GM19351 (cell line): ENCODE results near the gene CCDC159.
"Not testable (repeated sequence)": the region's sequence is repeated elsewhere in the genome, so short reads cannot be mapped to it uniquely, and the experiment has no call there.

ENCODE experiments used
- ATAC-seq: cut with Tn5 transposase; IDR thresholded peaks from one replicate; pipeline ENCODE4 v1.9.1; 2021; ENCODE audit warnings: mild to moderate bottlenecking, moderate library complexity; ENCODE audit not compliant: unreplicated experiment

Gene CCDC159, protein sequence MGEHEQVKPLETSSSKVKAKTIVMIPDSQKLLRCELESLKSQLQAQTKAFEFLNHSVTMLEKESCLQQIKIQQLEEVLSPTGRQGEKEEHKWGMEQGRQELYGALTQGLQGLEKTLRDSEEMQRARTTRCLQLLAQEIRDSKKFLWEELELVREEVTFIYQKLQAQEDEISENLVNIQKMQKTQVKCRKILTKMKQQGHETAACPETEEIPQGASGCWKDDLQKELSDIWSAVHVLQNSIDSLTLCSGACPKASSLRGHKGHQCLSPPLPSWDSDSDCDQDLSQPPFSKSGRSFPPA

DNA sequence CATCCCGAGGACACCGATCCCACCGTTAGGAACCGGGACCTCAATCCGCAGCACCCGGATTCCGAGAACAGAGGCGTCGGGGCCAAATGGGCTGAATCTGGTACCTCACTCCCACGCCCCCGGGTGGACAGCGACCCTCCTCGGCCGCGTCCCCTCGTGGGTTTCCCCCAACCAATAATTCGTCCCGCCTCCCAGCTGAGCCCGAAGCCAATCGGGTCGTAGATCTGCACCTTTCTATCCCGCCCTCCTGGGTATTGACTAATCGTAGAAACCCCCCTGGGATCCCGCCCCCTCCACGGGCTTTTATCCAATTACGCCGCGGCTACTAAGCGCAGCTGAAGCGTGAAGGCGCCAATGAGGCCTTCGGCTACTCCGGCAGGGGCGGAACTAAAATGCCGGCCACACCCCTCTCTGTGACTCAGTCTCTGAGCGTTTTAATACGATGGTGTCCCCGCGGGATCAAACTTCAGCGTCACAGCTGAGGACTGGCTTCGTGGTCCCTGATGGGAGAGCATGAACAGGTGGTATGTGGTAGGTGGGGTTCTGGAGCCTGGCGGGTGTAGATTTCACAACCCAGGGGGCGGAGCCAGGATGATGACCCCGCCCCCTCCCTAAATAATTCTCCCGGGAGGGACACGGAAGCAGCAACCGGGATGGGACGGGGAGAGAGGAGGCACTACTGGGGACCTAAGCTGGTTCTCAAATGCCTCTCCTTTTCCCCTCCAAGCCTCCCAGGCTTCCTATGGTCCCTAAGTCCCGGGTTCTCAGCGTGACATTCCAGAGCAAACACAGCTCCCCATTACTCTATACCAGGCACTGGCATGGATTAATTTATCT, at the start of gene CCDC159, which contains the start of gene TMEM205:
Gene CCDC159 (plus strand): TSS at position 416 of the 837 bp plus-strand sequence. CDS start 88 bp downstream, at position 504.
Gene TMEM205 (minus strand): TSS at position 165 of the 837 bp plus-strand sequence. CDS start 649 bp downstream, outside the sequence.
- peak; percentile 90 for ATAC-seq

DNA sequence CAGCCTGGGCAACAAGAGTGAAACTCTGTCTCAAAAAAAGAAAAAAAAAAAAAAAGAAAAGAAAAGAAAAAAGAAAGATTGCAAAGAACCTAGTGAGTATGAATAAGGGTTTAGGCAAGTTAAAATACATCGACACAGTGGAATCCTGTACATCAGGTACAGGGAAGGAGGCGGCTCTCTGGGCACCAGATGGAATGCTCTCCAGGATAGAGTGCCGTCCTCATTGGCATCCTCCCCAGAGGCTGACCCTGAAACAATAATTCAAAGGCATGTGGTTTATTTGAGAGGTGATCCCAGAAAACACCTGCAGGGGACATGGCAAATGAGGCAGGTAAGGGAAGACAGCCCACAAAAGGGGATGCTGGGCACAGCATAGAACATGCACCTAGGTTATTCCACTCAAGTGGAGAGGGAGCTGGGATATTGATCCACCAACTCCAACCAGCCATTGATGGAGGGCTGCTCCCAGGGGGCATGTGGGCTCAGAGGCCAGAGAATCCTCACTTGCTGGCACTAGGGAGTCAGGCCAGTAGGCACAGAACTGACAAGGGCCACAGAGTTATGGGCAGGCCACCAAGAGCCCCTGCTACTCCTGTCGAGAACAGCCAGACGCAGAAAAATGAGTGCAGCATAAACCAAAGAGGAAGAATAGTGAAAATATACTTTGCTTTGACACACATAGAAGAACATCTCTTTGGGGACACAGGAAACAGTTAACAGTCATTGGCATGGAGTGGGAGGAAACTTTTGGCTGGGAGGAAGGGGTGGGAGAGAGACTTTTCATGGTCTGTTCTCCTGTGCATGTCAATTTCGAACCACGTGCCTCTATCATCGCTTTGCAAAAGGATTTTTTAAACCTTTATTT, 46.1 kb upstream of the CCDC159 start:
- ATAC-seq, result no peak

DNA sequence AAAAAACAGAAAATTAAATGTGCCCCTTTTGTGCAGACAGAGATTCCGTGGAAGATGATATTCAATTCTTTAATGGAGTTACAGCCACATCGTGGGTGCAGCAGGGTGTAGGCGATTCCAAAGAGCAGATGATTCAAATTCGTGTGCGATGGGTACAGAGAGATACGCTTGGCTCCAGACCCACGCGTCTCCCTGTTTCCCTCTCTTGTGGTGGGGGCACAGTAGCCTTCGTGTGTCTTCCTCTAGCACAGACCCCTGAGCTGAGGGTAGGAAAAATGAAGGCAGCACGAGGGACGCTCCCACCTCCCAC, 45.6 kb upstream of the CCDC159 start:
- no peak for ATAC-seq

DNA sequence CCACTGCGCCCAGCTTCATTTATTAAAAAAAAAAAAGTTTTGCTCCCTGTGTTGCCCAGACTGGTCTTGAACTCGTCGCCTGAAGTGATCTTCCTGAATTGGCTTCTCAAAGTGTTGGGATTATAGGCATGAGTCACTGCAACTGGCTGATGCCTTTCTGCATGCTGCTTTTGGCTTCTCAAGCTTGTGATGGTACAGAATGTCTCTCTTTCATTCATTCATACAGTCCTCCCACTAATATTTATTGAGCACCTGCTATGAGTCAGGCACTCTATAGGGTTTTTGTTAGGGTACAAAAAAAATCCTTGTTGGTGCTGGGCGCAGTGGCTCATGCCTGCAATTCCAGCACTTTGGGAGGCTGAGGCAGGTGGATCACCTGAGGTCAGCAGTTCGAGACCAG, 41.4 kb upstream of the CCDC159 start:
- no peak for ATAC-seq

DNA sequence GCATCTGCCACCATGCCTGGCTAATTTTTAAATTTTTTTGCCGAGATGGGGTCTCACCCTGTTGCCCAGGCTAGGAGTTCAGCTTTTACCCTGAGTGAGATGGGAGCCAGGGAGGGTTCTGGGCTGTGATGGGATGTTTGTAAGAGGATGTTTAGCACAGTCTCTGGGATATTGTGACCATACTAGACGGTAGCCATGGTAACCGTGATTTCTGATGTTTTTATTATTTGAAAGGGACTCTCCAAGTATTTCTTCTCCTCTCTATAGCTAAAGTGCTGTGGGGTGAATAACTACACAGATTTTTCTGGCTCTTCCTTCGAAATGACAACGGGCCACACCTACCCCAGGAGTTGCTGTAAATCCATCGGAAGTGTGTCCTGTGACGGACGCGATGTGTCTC, 40.0 kb upstream of the CCDC159 start:
- no peak for ATAC-seq

DNA sequence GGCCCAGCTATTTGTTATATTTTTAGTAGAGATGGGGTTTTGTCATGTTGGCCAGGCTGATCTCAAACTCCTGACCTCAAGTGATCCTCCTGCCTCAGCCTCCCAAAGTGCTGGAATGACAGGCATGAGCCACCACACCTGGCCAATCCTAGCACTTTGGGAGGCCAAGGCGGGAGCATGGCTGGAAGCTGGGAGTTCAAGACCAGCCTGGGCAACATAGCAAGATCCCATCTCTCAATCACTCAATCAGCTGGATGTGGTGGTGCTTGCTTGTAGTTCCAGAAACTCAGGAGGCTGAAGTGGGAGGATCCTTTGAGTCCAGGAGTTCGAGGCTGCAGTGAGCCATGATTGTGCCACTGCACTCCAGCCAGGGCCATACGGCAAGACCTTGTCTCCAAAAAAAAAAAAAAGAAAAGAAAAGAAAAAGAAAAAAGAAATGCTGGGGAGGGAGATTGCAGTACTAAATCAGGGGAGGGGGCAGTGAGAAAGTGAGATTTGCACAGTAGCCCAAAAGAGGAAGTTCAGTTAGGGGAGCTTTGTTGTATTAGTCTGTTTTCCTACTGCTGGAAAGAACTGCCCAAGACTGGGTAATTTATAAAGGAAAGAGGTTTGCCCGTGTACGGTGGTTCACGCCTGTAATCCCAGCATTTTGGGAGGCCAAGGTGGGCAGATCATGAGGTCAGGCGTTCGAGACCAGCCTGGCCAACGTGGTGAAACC, 25.9 kb upstream of the CCDC159 start:
- ATAC-seq, result not testable (repeated sequence)

DNA sequence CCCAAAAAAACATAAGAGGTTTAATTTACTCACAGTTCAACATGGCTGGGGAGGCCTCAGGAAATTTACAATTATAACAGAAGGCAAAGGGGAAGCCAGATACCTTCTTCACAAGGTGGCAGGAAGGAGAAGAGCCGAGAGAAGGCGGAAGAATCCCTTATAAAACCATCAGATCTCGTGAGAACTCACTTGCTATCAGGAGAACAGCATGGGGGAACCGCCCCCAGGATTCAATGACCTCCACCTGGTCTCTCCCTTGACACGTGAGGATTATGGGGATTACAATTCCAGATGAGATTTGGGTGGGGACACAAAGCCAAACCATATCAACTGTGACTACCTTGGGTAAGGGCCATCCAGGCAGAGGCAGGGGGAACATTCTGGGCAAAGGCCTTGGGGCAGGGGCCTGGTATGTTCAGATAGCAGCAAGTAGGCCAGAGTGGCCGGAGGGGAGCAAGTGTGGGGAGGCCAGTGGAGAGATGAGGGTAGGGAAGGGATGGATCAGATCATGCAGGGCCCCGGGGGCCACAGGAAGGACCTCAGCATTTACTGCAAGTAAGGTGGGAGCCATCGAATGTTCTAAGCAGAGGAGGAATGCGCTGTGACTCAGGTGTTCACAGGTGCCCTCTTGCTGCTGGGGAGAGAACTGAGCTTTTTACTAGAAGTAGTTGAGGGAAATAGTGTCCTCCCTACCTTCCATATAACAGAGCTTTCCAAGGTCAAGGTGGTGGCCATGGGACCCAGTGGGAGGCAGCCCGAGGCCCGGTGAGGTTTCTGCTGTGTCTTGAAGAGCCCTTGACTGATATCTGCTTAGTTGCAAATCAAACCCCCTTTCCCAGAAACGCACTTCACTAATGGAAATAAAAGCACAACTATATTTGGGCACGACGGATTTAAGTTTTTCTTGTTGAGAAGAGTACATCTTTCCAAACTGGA, 24.9 kb upstream of the CCDC159 start:
- ATAC-seq, result no peak

DNA sequence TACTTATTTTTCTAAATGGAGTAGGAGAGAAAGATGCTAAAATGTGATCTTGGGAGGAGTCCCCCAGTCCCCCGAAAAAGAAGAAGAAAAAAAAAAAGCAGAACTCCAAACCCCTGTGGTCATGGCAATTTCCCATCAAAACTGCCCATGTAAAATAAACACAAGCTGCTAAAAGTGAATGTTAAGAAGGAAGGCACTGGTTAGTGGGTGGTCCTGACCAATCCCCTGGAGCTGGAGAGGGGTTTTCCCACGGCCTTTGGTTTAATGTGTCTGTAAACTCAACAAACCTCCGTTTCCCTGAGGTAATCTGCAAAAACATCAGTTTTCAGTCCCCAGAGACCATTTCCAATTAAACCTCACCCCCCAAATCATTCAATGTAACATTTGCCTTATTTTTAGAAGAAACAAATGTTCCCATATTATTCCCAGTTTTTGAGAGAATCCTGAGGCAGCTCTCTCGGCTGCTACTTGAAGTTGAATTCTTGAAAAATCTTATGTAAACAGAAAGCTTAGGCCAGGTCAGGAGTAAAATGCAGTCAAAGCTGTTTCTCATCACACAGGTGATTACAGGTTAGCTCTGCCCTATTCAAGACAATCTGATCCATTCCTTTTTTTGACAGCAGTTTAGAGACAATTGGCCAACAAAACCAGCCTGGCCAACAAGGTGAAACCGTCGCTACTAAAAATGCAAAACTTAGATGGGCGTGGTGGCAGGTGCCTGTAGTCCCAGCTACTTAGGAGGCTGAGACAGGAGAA, 23.9 kb upstream of the CCDC159 start:
- no peak for ATAC-seq

DNA sequence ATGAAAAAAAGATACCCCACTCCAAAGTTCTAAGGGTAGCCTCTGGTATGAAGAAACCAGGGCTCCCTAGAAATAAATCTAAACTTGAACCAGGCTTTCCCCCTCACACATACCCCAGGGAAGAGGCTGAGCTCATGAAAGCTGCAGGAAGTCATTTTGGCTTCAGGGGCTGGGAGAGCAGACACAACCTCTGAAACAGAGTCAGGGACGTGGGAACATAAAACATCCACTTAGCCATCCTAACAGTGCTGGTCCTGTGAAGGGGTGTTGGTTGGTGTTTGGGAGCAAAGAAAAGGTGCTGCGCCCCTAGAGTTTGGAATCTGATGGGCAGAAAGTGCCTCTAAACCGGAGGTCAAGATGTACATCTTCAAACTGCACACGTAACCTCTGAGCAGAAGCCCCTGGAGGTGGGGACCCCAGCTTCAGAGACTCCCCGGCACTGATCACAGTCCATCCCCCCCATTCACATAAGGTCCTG, 22.7 kb upstream of the CCDC159 start:
- ATAC-seq, result no peak

DNA sequence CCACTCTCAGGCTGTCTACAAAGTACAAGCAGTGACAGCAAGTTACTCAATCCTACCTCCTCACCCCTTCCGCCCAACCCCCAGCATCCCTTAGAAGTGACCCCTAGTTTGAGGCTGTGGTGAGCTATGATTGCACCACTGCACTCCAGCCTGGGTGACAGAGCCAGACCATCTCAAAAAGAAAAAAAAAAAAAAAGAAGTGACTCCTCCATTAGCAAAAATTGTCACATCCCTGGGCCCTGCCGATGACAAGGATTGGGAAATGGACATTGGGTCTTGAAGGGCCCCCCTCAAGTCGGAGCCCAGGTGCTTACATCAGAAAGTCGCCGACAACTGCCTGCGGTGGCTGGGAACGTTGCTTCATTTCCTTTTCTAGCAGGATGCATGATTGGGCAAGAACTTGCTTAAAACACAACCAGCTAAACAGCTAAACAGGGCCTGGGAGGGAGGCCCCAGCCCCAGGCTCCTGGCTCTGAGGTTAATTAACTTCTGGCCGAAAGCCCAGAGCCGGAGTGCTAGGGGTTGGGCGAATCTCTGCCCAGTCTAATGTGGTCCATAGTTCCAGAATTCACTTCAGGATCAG, 22.1 kb upstream of the CCDC159 start:
- no peak for ATAC-seq

DNA sequence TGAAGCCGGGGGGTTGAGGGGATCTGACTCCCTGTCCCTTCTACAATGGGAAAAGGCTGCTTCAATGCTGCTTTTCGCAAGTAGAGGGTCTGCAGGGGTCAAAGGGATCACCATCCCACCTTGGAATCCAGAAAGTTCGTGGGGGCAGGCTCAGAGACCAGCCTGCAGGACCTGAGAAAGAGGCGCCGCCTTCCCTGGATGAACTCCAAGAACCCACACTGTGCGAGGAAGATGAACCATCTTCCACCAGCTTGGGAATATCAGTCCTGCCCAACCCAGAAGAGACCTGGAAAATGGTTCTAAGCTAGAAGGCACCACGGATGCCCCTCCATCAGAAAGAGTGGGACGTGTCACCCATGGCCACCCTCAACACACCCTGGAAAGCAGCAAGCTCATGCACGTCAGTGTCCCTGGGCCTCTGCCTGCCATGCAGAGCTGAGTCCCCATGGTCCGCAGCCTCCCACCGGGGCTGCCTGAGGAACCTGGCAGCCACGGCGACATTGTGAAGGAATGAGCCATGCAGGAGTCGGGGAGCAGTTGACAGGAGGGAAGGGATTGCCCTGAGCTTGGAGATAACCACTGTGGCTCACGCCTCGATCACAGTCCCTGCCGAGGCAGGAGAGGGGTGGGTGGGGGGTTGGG, 21.4 kb upstream of the CCDC159 start:
- no peak for ATAC-seq

DNA sequence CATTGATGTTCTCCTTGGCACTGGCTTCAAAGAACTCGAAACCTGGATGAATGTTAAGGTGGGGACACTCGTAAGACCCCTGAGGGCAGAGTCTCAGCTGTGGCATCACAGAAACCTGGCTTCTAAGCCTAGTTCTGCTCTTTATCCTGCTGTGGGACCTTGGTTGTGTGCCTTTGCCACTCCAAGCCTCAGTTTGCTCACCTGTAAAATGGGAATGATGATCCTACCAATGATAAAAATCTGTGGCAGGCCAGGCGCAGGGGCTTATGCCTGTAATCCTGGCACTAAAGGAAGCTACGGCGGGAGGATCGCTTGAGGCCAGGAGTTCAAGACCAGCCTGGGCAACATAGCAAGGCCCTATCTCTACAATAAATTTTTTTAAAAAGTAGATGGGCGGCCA, 20.8 kb upstream of the CCDC159 start:
- no peak for ATAC-seq

DNA sequence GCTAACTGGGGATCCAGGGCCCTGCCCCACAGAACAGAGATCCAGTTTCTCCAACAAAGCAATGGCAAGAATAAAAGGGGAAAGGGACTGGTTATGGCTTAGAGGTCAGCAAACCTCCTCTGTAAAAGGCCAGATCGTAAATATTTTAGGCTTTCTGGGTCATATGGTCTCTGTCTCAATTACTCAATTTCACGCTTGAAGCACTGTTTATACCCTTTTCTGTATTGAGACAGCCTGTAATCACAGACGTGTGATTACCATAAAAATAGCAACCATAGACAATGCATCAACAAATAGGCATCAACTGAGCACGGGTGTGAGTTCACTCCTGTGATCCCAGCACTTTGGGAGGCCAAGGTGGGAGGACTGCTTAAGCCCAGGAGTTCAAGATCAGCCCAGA, 16.2 kb upstream of the CCDC159 start:
- no peak for ATAC-seq

DNA sequence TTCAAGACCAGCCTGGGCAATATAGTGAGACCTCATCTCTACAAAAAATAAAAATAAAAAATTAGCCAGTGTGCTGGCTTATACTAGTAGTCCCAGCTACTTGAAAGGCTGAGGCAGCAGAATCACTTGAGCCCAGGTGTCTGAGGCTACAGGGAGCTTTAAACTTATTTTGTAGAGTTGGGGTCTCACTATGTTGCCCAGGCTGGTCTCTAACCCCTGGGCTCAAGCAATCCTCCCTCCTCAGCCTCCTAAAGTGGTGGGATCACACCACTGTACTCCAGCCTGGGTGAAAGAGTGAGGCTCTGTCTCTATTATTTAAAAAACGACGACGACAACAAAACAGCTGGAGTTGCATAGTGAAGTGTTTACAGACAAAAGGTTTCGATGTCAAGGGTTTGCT, 14.8 kb upstream of the CCDC159 start:
- ATAC-seq, result no peak

DNA sequence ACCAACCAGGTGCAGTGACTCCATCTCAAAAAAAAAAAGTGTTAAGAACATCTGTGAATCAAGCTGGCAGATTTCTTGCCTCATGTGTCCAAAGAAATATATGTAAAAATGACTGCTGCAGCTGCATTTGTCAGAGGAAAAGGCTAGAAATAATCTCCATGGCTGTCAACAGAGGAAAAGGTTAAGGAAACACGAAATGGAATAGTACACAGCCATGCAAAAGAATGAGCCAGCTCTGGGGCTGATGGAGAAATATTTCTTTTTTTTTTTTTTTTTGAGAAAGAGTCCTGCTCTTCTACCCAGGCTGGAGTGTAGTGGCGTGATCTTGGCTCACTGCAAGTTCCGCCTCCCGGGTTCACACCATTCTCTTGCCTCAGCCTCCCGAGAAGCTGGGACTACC, 13.5 kb upstream of the CCDC159 start:
- ATAC-seq, result no peak

DNA sequence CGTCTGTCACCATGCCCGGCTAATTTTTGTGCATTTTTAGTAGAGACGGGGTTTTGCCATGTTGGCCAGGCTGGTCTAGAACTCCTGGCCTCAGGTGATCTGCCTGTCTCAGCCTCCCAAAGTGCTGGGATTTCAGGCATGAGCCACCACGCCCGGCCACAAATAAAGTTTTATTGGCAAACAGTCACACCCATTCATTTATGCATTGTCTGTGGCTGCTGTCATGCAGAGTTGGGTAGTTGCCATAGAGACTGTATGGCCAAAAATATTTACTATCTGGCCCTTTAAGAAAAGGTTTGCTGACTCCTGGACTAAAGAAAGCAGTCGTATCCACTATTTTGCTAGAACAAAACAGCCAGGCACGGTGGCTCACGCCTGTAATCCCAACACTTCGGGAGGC, 12.5 kb upstream of the CCDC159 start:
- ATAC-seq, result not testable (repeated sequence)

DNA sequence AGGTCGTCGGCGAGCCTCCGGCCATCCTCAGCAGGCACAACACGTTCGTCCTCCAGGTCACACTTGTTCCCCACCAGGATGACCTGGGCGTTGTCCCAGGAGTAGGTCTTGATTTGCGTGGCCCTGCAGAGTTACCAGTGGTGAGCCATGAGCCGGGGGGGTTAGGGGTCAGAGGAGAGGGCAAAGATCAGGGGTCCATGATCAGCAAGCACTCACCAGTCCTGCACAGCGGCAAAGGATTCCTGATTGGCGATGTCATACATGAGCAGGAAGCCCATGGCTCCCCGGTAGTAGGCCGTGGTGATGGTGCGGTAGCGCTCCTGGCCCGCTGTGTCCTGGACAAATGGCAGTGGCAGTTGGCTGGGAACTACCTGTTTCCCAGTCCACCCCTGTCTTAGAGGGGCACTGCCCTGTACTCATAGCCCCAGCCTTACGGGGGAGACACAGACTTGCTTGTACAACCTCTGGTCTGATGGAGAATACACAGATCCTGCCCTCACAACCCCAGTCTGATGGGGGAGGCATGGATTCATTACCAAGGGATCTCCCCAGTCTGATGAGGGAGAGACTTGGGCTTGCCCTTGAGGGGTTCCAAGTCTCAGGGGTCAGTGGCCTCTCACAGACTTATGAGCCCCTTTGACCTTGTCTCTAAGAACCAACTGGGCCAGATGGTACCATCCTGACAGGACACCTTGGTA, 10.7 kb upstream of the CCDC159 start:
- no peak for ATAC-seq
